Breast epithelium (tissue), 3 donors: Measurements from ENCODE around the gene HOXB4.

Source experiments
- POLR2A ChIP-seq: fragments of 450-650 bp; IDR thresholded peaks from one replicate; pipeline ENCODE4 v1.6.1; 2016; ENCODE audit warnings: antibody characterized with exemption, mild to moderate bottlenecking, moderate library complexity
- POLR2AphosphoS5 ChIP-seq, 3 donors: sonication (generic); formaldehyde crosslinking; IDR thresholded peaks; one replicate each; pipeline ENCODE4 v1.6.1; 2017; ENCODE audit warnings: antibody characterized with exemption in 3 of 3
- TF ChIP-seq, protein P1 (sequence below), 3 donors: fragments of 450-650 bp; IDR thresholded peaks; one replicate each; pipeline ENCODE4 v1.5.1; 2016 to 2017; ENCODE audit warnings: antibody characterized with exemption in 3 of 3, mild to moderate bottlenecking in 3 of 3, moderate library complexity in 3 of 3

- TF ChIP-seq, protein P1, sequence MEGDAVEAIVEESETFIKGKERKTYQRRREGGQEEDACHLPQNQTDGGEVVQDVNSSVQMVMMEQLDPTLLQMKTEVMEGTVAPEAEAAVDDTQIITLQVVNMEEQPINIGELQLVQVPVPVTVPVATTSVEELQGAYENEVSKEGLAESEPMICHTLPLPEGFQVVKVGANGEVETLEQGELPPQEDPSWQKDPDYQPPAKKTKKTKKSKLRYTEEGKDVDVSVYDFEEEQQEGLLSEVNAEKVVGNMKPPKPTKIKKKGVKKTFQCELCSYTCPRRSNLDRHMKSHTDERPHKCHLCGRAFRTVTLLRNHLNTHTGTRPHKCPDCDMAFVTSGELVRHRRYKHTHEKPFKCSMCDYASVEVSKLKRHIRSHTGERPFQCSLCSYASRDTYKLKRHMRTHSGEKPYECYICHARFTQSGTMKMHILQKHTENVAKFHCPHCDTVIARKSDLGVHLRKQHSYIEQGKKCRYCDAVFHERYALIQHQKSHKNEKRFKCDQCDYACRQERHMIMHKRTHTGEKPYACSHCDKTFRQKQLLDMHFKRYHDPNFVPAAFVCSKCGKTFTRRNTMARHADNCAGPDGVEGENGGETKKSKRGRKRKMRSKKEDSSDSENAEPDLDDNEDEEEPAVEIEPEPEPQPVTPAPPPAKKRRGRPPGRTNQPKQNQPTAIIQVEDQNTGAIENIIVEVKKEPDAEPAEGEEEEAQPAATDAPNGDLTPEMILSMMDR (IDR thresholded peaks at IDR 0.05): no peak
- TF ChIP-seq POLR2A (no peak), POLR2AphosphoS5 (IDR thresholded peaks at IDR 0.05) (no peak)
Measured at GRCh38 chr17:48622857-48623256, 44.7 kb upstream of the HOXB4 start.
